Stimulated activated CD4-positive, alpha-beta T cell treated with anti-CD3 and anti-CD28 coated beads, Interleukin-12 subunit alpha, Interleukin-12 subunit beta, amount 100 ng/mL, for 48 hours (primary cell): ENCODE data around the gene FHOD3.

Source experiments
- DNase-seq, 3 donors: peaks; one replicate each; pipeline ENCODE4 v3.0.0-alpha.2; 2020; ENCODE audit warnings: low read depth in 2 of 3, low spot score in 1 of 3

FHOD3 gene

GRCh38 chr18:36649205-36649604 is 351.7 kb downstream of the FHOD3 start:
- no peak for DNase-seq

DNA sequence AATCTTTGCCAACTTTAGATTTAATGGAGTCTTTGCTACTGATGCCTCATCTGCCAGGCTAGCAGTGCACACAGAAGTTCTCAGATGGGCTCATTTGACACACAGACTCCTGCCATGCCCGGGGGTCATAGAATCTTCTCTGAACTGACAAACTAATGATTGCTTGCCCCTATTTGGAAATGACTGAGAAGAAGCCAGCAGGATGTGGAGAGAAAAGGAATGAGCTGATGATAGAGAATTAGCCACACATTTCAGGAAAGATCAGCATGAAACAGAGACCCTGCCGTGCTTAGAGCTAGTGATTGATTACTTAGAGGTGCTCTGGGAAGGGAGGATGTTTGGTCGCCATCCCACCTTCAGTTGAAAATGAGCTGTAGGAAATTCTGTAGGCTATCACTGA is 352.8 kb downstream of the FHOD3 start:
- DNase-seq: no peak

- no peak for DNase-seq
Observed at GRCh38 chr18:36650906-36651305, 353.4 kb downstream of the FHOD3 start.

GRCh38 chr18:36652503-36652902 is 355.0 kb downstream of the FHOD3 start:
- DNase-seq: no peak

DNA sequence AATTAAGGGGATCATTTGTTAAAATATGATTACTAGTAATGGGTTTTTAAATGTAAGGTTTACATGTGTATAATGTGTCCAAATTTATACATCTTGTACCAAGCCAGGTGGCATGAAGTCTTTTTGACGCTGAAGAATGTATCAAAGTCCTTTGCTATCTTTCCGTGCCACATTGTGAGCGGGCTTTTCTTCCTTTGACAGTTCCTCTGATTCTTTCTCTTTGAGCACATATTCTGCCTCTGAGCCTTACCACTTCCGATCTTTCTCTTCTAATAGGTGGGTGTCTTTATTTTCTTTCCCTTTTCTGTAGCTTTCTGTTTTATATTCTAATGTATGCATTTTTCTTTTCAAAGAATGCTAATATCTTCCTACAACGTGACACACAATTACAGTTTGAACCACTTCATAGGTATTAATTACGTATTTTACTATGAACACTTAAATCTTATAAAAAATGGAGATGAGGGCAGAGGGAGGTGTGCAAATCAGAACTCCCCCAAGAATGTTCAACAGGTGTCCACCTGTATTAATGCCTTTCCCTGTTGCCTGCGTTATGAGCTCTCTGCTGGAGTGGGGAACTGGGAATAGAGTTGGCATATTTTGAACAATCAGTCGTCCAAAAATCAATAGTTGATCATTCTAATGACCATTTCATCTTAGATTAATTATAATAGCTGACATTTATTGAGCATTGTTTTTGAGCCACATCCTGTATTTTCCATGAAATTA is 355.8 kb downstream of the FHOD3 start:
- DNase-seq: no peak

DNA sequence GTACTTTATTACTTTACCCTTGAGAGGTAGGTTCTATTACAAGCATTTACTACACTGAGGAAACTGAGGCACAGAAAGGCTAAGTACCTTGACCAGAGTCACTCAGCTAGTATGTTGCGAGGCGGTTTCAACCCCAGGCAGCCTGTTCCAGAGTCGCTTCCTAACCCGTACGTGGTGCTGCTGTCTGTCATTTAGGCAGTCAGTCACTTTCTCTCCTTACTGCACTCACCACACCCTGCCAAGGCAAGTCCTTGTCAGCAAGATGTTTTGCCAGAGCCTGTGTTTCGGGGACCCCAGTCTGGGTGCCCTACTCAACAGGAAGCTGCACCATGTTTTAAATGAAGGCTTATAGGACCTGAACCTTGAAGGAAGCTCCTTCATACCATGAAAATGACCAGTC is 356.4 kb downstream of the FHOD3 start:
- no peak for DNase-seq

GRCh38 chr18:36655074-36655473 is 357.6 kb downstream of the FHOD3 start:
- no peak for DNase-seq

- no peak for DNase-seq
Observed at GRCh38 chr18:36655930-36656329, 358.4 kb downstream of the FHOD3 start.

DNA sequence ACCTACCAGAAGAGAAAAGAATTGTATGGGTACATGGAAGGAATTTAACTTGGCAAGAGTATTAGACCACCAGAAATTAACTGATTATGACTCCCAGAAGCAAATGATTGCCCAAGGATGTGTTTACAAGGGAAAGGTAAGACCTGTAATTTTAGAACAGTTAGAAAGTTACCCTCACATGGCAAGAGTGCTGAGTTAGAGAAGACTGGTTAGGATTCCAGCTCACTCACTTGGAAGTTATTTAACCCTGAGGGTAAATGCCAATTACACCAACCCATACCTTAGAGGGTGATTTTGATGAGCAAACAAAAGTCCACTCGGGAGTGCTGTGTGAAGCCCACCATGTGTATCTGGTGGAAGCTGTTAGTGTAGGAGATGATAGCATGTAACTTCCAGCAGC is 361.1 kb downstream of the FHOD3 start:
- no peak for DNase-seq

DNA sequence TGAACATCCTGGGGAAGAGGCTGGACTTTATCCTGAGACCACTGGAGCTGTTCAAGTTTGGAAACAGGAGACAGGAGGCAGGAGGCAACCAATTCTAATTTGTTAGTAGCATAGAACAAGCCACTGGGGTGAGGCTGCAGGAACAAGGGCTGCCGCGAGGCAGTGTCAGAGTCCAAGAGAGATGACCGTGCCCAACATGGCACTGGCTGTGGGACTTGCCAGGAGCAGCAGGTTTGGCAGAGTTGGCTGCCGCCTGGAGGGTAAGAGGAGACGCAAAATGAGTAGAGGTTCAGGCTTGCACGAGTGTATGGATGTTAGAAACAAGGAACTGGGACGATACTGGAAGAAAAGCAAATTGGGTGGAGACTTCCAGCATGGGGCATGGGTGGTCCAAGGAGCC is 362.8 kb downstream of the FHOD3 start:
- no peak for DNase-seq

GRCh38 chr18:36661999-36662398 is 364.5 kb downstream of the FHOD3 start:
- DNase-seq: no peak

GRCh38 chr18:36663312-36663711 is 365.8 kb downstream of the FHOD3 start:
- no peak for DNase-seq

GRCh38 chr18:36665952-36666351 is 368.4 kb downstream of the FHOD3 start:
- no peak for DNase-seq

DNA sequence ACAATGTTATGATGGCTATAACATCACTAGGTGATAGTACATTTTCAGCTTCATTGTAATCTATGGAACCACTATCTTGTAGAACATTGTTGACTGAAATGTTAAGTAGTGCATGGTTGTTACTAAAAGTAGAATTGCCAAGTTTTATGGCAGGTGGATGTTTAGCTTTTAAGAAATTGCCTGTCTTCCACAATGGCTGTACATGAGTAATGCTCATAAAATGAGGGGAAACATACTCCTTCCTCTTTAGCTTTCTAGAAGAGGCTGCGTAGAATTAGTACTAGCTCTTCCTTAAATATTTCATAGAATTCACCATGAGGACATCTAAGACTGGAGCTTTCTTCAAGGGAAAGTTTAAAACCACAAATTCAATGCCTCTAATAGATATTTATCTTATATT is 370.3 kb downstream of the FHOD3 start:
- DNase-seq: no peak

DNA sequence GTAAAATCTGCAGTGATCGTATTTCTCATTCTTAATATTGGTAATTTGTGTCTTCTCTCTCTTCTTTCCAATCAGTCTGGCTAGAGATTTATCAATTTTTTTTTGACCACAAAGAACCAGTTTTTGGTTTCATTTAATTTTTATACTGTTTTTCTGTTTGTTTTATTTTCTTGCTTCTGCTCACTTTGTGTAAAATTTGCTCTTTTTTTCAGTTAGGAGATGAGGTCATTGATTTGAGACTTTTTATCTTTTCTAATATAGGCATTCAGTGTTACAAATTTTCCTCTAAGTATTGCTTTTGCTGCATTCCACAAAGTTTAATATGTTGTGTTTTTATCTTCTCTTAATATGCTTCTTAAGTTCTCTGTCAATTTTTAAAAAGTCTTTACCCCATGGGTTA is 370.8 kb downstream of the FHOD3 start:
- DNase-seq: no peak

DNA sequence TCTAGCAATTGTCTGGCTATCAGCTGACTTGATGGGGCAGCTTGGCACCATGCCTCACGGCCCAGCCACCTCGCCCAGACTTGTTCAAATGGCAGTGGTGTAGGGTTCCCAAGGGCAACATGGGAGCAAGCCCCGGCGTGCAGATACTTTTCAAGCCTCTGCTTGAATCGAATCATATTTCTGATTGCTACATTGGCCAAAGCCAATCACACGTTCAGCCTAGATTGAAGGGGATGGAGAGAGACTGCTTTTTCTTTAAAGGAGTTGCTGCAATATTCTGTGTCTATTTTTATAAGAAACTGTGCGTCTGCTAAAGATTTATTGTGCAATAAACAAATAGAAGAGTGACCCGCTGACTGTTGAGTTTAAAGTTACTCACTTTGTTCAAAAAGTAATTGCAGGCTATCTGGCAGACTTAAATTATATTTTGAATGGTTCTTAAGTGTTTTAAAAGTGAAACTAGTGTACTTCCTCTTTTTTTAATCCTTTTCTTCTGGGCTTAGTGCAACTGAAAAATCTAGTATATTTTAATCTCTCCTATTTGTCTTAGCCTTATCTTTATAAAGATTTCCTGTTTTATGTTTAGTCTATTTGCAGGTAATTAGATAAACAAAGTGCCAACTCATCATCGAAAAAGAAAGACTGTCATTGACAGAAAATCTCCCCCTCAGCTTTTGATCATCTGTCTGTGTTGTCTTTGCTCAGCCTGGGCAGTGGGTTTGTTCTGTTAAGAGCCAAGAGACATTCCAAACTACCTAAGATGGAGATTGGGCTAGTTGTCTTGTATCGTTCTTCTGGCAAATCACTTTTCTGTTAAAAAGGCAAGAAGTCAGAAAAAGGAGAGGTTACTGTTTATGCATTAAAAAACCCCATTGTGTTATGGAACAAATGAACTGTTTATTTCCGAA is 375.2 kb downstream of the FHOD3 start:
- DNase-seq: no peak

DNA sequence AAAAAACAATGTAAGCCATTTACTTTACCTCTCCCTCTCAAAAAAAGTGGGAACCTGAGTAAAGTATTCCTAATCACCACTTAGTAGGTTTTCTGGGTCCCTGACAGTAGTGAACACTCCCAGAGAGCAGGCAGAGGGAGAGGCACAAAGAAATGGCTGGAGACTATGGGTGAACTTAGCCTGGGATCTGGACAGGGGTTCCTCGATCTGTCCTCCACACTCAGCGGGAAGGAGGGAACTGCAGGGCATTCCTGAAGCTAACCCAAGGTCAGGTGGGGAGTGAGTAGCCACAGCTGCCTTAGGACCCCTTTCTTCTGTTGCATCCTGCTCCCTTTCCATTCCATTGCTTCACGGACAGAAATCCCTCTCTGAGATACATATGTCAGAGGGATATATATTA is 375.9 kb downstream of the FHOD3 start:
- DNase-seq: no peak

DNA sequence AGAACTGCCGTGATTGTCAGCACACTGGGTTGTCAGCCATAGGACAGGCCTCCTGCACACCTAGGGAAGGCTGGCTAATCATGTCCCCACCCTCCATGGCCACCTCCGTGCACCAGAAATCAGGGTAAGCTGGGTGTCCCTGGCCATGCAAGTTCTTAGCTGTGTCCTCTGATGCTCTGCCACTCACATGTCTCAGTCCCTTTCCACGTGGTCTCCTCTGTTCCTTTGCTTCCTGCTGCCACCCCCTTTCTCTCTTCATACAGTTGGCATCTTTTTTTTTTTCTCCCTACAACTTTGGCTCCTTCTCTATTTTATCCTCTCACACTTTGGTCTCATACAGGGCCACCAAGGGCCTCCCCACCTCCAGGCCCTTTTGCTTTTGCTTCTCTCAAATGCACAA is 377.6 kb downstream of the FHOD3 start:
- no peak for DNase-seq

DNA sequence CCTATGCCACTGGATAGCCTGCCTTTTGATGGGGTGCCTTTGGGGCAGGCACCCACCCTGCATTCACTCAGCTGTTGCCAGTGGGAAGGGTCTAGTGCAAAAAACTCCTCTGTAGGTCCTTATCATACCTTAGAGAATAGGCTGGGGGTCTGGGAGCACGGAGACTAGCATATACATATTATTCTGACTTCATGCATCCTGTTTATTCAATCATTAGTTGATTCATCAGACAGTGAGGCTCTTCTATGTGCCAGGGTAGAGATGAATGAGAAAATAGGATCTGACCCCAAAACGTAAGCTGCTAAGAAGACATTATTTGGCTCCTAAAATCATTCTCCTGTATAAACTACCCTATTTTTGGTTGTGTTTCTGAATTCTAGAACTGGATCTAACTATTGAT is 378.0 kb downstream of the FHOD3 start:
- no peak for DNase-seq

DNA sequence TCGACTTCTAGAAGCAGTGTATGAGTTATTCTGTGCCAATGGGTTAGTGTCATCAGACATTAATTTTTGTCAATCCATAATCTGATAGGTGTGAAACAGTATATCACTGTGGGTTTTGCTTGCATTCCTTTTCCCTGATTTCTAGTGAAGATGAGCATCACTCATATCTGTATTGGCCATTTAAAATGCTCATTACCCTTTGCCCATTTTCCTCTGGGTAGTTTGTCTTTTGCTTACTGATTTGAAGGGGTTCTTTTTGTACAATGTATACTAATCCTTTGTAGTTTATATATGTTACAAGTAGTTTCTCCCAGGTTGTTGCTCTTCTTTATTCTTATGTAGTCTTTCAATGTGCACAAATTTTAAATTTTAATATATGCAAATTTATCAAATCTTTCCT is 379.1 kb downstream of the FHOD3 start:
- no peak for DNase-seq

GRCh38 chr18:36680042-36680441 is 382.5 kb downstream of the FHOD3 start:
- DNase-seq: no peak

- DNase-seq: no peak
Observed at GRCh38 chr18:36685580-36685979, 388.1 kb downstream of the FHOD3 start.
